K562 (cell line): ENCODE data around the gene FRMD1. TPM values are rescaled to one million over a fixed set of nuclear protein-coding genes. Genes with fewer than 3 reads are reported as not detected.

ENCODE experiments used
- ZNF124 ChIP-seq: sonication (generic); formaldehyde crosslinking; IDR thresholded peaks from 2 replicates; pipeline ENCODE4 v1.8.1; 2022; ENCODE audit warnings: missing genetic modification reagents
- ZNF592 ChIP-seq: fragments of 450-650 bp; IDR thresholded peaks from 2 replicates; pipeline ENCODE4 v1.6.1; 2017; ENCODE audit warnings: antibody characterized with exemption, mild to moderate bottlenecking
- polyA plus RNA-seq, 8 experiments: library from polyadenylated mRNA; depleted of rRNA in 4 of 8; stranded (reverse) in 5 of 8; unstranded in 3 of 8; fragments of >200 nt; fragmentation: Nextera tagmentation in 2 of 8; fragmentation: Illumina TruSeq in 1 of 8; extraction: Ambion mirVana in 2 of 8; extraction: Trizol in 1 of 8; gene quantifications; 2 replicates each; pipeline versions ENCODE4 v1.2.1 to v1.2.3, GENCODE V29; 2011 to 2014; ENCODE audit warnings: inconsistent platforms in 1 of 8, missing spikeins in 1 of 8
- total RNA-seq, 7 experiments: library from RNA; depleted of rRNA in 6 of 7; stranded (reverse); fragments of >200 nt in 6 of 7; fragmentation: Illumina TruSeq in 2 of 7; extraction: Trizol in 2 of 7; gene quantifications; 2 replicates each; pipeline versions ENCODE4 v1.2.1 to v1.2.3, GENCODE V29; 2011 to 2021; ENCODE audit warnings: low replicate concordance in 1 of 7
- TF ChIP-seq, protein P1 (sequence below): fragments of 450-650 bp; IDR thresholded peaks from 2 replicates; pipeline ENCODE4 v1.6.1; 2016; ENCODE audit warnings: mild to moderate bottlenecking, moderate library complexity
- TF ChIP-seq, protein P2 (sequence below): fragments of 250-450 bp; sonication (Bioruptor Pico); IDR thresholded peaks from 2 replicates; pipeline ENCODE4 v1.8.0; 2021; ENCODE audit warnings: mild to moderate bottlenecking, moderate library complexity

Gene FRMD1
- total and polyA plus RNA-seq, 9 of the 15 experiments (the other 6 are each of a cell fraction or from before 2014, with no cell fraction given): 0.01 to 0.04 (median 0.01) TPM; not detected in 6

DNA sequence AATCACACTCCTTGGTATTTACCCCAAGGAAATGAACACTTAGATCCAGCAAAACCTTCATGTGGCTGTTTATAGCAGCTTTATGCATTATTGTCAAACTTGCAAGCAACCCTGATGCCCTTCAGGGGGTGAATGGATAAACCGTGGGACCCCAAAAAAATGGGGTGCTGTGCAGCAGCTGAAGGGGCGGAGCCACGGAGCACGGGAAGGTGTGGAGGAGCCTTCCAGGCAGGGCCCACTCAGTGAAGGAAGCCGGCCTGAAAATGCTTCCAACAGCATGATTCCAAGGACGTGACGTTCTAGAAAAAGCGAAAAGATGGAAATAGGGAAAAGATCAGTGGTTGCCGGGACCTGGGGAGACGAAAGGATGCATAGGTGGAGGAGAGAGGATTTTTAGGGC, 25.6 kb upstream of the FRMD1 start (continued):
- TF ChIP-seq, protein P1, sequence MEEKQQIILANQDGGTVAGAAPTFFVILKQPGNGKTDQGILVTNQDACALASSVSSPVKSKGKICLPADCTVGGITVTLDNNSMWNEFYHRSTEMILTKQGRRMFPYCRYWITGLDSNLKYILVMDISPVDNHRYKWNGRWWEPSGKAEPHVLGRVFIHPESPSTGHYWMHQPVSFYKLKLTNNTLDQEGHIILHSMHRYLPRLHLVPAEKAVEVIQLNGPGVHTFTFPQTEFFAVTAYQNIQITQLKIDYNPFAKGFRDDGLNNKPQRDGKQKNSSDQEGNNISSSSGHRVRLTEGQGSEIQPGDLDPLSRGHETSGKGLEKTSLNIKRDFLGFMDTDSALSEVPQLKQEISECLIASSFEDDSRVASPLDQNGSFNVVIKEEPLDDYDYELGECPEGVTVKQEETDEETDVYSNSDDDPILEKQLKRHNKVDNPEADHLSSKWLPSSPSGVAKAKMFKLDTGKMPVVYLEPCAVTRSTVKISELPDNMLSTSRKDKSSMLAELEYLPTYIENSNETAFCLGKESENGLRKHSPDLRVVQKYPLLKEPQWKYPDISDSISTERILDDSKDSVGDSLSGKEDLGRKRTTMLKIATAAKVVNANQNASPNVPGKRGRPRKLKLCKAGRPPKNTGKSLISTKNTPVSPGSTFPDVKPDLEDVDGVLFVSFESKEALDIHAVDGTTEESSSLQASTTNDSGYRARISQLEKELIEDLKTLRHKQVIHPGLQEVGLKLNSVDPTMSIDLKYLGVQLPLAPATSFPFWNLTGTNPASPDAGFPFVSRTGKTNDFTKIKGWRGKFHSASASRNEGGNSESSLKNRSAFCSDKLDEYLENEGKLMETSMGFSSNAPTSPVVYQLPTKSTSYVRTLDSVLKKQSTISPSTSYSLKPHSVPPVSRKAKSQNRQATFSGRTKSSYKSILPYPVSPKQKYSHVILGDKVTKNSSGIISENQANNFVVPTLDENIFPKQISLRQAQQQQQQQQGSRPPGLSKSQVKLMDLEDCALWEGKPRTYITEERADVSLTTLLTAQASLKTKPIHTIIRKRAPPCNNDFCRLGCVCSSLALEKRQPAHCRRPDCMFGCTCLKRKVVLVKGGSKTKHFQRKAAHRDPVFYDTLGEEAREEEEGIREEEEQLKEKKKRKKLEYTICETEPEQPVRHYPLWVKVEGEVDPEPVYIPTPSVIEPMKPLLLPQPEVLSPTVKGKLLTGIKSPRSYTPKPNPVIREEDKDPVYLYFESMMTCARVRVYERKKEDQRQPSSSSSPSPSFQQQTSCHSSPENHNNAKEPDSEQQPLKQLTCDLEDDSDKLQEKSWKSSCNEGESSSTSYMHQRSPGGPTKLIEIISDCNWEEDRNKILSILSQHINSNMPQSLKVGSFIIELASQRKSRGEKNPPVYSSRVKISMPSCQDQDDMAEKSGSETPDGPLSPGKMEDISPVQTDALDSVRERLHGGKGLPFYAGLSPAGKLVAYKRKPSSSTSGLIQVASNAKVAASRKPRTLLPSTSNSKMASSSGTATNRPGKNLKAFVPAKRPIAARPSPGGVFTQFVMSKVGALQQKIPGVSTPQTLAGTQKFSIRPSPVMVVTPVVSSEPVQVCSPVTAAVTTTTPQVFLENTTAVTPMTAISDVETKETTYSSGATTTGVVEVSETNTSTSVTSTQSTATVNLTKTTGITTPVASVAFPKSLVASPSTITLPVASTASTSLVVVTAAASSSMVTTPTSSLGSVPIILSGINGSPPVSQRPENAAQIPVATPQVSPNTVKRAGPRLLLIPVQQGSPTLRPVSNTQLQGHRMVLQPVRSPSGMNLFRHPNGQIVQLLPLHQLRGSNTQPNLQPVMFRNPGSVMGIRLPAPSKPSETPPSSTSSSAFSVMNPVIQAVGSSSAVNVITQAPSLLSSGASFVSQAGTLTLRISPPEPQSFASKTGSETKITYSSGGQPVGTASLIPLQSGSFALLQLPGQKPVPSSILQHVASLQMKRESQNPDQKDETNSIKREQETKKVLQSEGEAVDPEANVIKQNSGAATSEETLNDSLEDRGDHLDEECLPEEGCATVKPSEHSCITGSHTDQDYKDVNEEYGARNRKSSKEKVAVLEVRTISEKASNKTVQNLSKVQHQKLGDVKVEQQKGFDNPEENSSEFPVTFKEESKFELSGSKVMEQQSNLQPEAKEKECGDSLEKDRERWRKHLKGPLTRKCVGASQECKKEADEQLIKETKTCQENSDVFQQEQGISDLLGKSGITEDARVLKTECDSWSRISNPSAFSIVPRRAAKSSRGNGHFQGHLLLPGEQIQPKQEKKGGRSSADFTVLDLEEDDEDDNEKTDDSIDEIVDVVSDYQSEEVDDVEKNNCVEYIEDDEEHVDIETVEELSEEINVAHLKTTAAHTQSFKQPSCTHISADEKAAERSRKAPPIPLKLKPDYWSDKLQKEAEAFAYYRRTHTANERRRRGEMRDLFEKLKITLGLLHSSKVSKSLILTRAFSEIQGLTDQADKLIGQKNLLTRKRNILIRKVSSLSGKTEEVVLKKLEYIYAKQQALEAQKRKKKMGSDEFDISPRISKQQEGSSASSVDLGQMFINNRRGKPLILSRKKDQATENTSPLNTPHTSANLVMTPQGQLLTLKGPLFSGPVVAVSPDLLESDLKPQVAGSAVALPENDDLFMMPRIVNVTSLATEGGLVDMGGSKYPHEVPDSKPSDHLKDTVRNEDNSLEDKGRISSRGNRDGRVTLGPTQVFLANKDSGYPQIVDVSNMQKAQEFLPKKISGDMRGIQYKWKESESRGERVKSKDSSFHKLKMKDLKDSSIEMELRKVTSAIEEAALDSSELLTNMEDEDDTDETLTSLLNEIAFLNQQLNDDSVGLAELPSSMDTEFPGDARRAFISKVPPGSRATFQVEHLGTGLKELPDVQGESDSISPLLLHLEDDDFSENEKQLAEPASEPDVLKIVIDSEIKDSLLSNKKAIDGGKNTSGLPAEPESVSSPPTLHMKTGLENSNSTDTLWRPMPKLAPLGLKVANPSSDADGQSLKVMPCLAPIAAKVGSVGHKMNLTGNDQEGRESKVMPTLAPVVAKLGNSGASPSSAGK: no peak
- TF ChIP-seq ZNF592 (no peak), ZNF124 (CRISPR knock-in tag) (no peak)
- TF ChIP-seq, protein P2, sequence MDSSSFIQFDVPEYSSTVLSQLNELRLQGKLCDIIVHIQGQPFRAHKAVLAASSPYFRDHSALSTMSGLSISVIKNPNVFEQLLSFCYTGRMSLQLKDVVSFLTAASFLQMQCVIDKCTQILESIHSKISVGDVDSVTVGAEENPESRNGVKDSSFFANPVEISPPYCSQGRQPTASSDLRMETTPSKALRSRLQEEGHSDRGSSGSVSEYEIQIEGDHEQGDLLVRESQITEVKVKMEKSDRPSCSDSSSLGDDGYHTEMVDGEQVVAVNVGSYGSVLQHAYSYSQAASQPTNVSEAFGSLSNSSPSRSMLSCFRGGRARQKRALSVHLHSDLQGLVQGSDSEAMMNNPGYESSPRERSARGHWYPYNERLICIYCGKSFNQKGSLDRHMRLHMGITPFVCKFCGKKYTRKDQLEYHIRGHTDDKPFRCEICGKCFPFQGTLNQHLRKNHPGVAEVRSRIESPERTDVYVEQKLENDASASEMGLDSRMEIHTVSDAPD (CRISPR knock-in tag): no peak
